ENCODE results near the gene PEPD. TPM values are rescaled to one million over a fixed set of nuclear protein-coding genes. Genes with fewer than 3 reads are reported as not detected.

PEPD gene
- total and polyA plus RNA-seq, 4 donors = 48.2 to 186 (median 55.5) TPM

GRCh38 chr19:33507021-33507956 lies 14.3 kb downstream of the PEPD start:
- intact Hi-C loops (cut with DNase I) = no loop called here
- H3K4me3 ChIP-seq (ENCODE audit: low read length in 2 of 2) = no peak overlapping the region
- WGBS, 2 donors = 81 to 83% methylated on average over 24 of the region's 24 CpGs
- peaks cover 0 to 3% of the 10 kb centered on the region in 2 donors for H3K36me3 ChIP-seq (ENCODE audit: control insufficient read depth in 1 of 2, insufficient read depth in 2 of 2, low read length in 1 of 2)
- H3K4me1 ChIP-seq (ENCODE audit: control insufficient read depth in 1 of 2, insufficient read depth in 2 of 2, low read length in 2 of 2) = no peaks in the 10 kb centered on the region
- DNase-seq (no peak), ATAC-seq (ENCODE audit: low FRiP score) (no peak)
- H3K27ac ChIP-seq (ENCODE audit: low read depth in 1 of 2, low read length in 2 of 2) = no peak overlapping the region
- no peaks in the 10 kb centered on the region for H3K27me3 ChIP-seq (ENCODE audit: control insufficient read depth in 1 of 2, insufficient read depth in 2 of 2, low read length in 1 of 2)
- H3K9me3 ChIP-seq (ENCODE audit: control insufficient read depth, low read length) = no peaks in the 10 kb centered on the region

GRCh38 chr19:33506498-33506897 lies 15.1 kb downstream of the PEPD start:
- 100% methylated on average over 1 of the region's 1 CpG for WGBS, 2 donors
- no peaks in the 10 kb centered on the region for H3K9me3 ChIP-seq (ENCODE audit: control insufficient read depth, low read length)
- no peak for ATAC-seq (ENCODE audit: low FRiP score)
- intact Hi-C loops (cut with DNase I) = no loop called here
- no peaks in the 10 kb centered on the region for H3K27me3 ChIP-seq (ENCODE audit: control insufficient read depth in 1 of 2, insufficient read depth in 2 of 2, low read length in 1 of 2)
- no peak overlapping the region for H3K27ac ChIP-seq (ENCODE audit: low read depth in 1 of 2, low read length in 2 of 2)
- H3K4me1 ChIP-seq (ENCODE audit: control insufficient read depth in 1 of 2, insufficient read depth in 2 of 2, low read length in 2 of 2) = no peaks in the 10 kb centered on the region
- peaks cover 0 to 3% of the 10 kb centered on the region in 2 donors for H3K36me3 ChIP-seq (ENCODE audit: control insufficient read depth in 1 of 2, insufficient read depth in 2 of 2, low read length in 1 of 2)
- H3K4me3 ChIP-seq (ENCODE audit: low read length in 2 of 2) = no peak overlapping the region
- DNase-seq = no peak

GRCh38 chr19:33505823-33506222 lies 15.8 kb downstream of the PEPD start:
- H3K9me3 ChIP-seq (ENCODE audit: control insufficient read depth, low read length) = no peaks in the 10 kb centered on the region
- intact Hi-C loops (cut with DNase I) = no loop called here
- H3K36me3 ChIP-seq (ENCODE audit: control insufficient read depth in 1 of 2, insufficient read depth in 2 of 2, low read length in 1 of 2) = peaks cover 0 to 3% of the 10 kb centered on the region in 2 donors
- 99 to 100% methylated on average over 1 of the region's 1 CpG for WGBS, 2 donors
- no peaks in the 10 kb centered on the region for H3K4me1 ChIP-seq (ENCODE audit: control insufficient read depth in 1 of 2, insufficient read depth in 2 of 2, low read length in 2 of 2)
- H3K27me3 ChIP-seq (ENCODE audit: control insufficient read depth in 1 of 2, insufficient read depth in 2 of 2, low read length in 1 of 2) = no peaks in the 10 kb centered on the region
- no peak overlapping the region for H3K27ac ChIP-seq (ENCODE audit: low read depth in 1 of 2, low read length in 2 of 2)
- no peak overlapping the region for H3K4me3 ChIP-seq (ENCODE audit: low read length in 2 of 2)
- ATAC-seq (ENCODE audit: low FRiP score) (no peak), DNase-seq (no peak)

- intact Hi-C loops (cut with DNase I) = no loop called here
Observed at GRCh38 chr19:33505148-33505547, 16.4 kb downstream of the PEPD start.

GRCh38 chr19:33504058-33504444 lies 17.5 kb downstream of the PEPD start:
- Histone ChIP-seq H3K36me3 (ENCODE audit: control insufficient read depth in 1 of 2, insufficient read depth in 2 of 2, low read length in 1 of 2) (no peaks in the 10 kb centered on the region), H3K9me3 (ENCODE audit: control insufficient read depth, low read length) (no peaks in the 10 kb centered on the region), H3K4me3 (ENCODE audit: low read length in 2 of 2) (no peak overlapping the region), H3K27ac (ENCODE audit: low read depth in 1 of 2, low read length in 2 of 2) (no peak overlapping the region), H3K27me3 (ENCODE audit: control insufficient read depth in 1 of 2, insufficient read depth in 2 of 2, low read length in 1 of 2) (no peaks in the 10 kb centered on the region), H3K4me1 (ENCODE audit: control insufficient read depth in 1 of 2, insufficient read depth in 2 of 2, low read length in 2 of 2) (no peaks in the 10 kb centered on the region)
- ATAC-seq (ENCODE audit: low FRiP score) (no peak), DNase-seq (peak in 1 of 2 donors; percentile 37)
- WGBS, 2 donors = 75 to 83% methylated on average over 5 of the region's 5 CpGs
- intact Hi-C loops (cut with DNase I) = no loop called here

More at GRCh38 chr19:33505148-33505547, 16.4 kb downstream of the PEPD start:
- 85 to 87% methylated on average over 16 of the region's 16 CpGs for WGBS, 2 donors
- Histone ChIP-seq H3K4me3 (ENCODE audit: low read length in 2 of 2) (no peak overlapping the region), H3K36me3 (ENCODE audit: control insufficient read depth in 1 of 2, insufficient read depth in 2 of 2, low read length in 1 of 2) (peaks cover 0 to 3% of the 10 kb centered on the region in 2 donors), H3K9me3 (ENCODE audit: control insufficient read depth, low read length) (no peaks in the 10 kb centered on the region), H3K4me1 (ENCODE audit: control insufficient read depth in 1 of 2, insufficient read depth in 2 of 2, low read length in 2 of 2) (no peaks in the 10 kb centered on the region), H3K27me3 (ENCODE audit: control insufficient read depth in 1 of 2, insufficient read depth in 2 of 2, low read length in 1 of 2) (no peaks in the 10 kb centered on the region), H3K27ac (ENCODE audit: low read depth in 1 of 2, low read length in 2 of 2) (no peak overlapping the region)
- ATAC-seq (ENCODE audit: low FRiP score) (no peak), DNase-seq (no peak)

- DNase-seq (peak; percentile 26 to 40), ATAC-seq (ENCODE audit: low FRiP score) (no peak)
- intact Hi-C loops (cut with DNase I) = no loop called here
- Histone ChIP-seq H3K27me3 (ENCODE audit: control insufficient read depth in 1 of 2, insufficient read depth in 2 of 2, low read length in 1 of 2) (no peaks in the 10 kb centered on the region), H3K4me3 (ENCODE audit: low read length in 2 of 2) (no peak overlapping the region), H3K9me3 (ENCODE audit: control insufficient read depth, low read length) (no peaks in the 10 kb centered on the region), H3K4me1 (ENCODE audit: control insufficient read depth in 1 of 2, insufficient read depth in 2 of 2, low read length in 2 of 2) (no peaks in the 10 kb centered on the region), H3K36me3 (ENCODE audit: control insufficient read depth in 1 of 2, insufficient read depth in 2 of 2, low read length in 1 of 2) (peaks cover 0 to 2% of the 10 kb centered on the region in 2 donors), H3K27ac (ENCODE audit: low read depth in 1 of 2, low read length in 2 of 2) (no peak overlapping the region)
- 83 to 88% methylated on average over 21 of the region's 21 CpGs for WGBS, 2 donors
Observed at GRCh38 chr19:33503433-33504057, 18.0 kb downstream of the PEPD start.

GRCh38 chr19:33503030-33503429 lies 18.6 kb downstream of the PEPD start:
- Histone ChIP-seq H3K4me1 (ENCODE audit: control insufficient read depth in 1 of 2, insufficient read depth in 2 of 2, low read length in 2 of 2) (no peaks in the 10 kb centered on the region), H3K27ac (ENCODE audit: low read depth in 1 of 2, low read length in 2 of 2) (no peak overlapping the region), H3K4me3 (ENCODE audit: low read length in 2 of 2) (no peak overlapping the region), H3K9me3 (ENCODE audit: control insufficient read depth, low read length) (no peaks in the 10 kb centered on the region), H3K27me3 (ENCODE audit: control insufficient read depth in 1 of 2, insufficient read depth in 2 of 2, low read length in 1 of 2) (no peaks in the 10 kb centered on the region), H3K36me3 (ENCODE audit: control insufficient read depth in 1 of 2, insufficient read depth in 2 of 2, low read length in 1 of 2) (peaks cover 0 to 3% of the 10 kb centered on the region in 2 donors)
- intact Hi-C loops (cut with DNase I) = no loop called here
- 81 to 83% methylated on average over 6 of the region's 6 CpGs for WGBS, 2 donors
- DNase-seq = peak; percentile 16 to 49
- no peak for ATAC-seq (ENCODE audit: low FRiP score)

GRCh38 chr19:33502521-33502920 lies 19.1 kb downstream of the PEPD start:
- H3K27ac ChIP-seq (ENCODE audit: low read depth in 1 of 2, low read length in 2 of 2) = no peak overlapping the region
- peak; percentile 2 for DNase-seq
- no peak for ATAC-seq (ENCODE audit: low FRiP score)
- no peak overlapping the region for H3K4me3 ChIP-seq (ENCODE audit: low read length in 2 of 2)
- H3K36me3 ChIP-seq (ENCODE audit: control insufficient read depth in 1 of 2, insufficient read depth in 2 of 2, low read length in 1 of 2) = peaks cover 0 to 3% of the 10 kb centered on the region in 2 donors
- H3K27me3 ChIP-seq (ENCODE audit: control insufficient read depth in 1 of 2, insufficient read depth in 2 of 2, low read length in 1 of 2) = no peaks in the 10 kb centered on the region
- WGBS, 2 donors = 86 to 89% methylated on average over 4 of the region's 4 CpGs
- H3K9me3 ChIP-seq (ENCODE audit: control insufficient read depth, low read length) = no peaks in the 10 kb centered on the region
- no peaks in the 10 kb centered on the region for H3K4me1 ChIP-seq (ENCODE audit: control insufficient read depth in 1 of 2, insufficient read depth in 2 of 2, low read length in 2 of 2)
- intact Hi-C loops (cut with DNase I) = no loop called here

Data from aorta (tissue), 5 donors.